K562 (cell line): ENCODE data around the gene CIAPIN1. TPM values are rescaled to one million over a fixed set of nuclear protein-coding genes. Genes with fewer than 3 reads are reported as not detected.

Experiments used
- ATAC-seq: fragments of 200-7000 bp; cut with Tn5 transposase; 3 replicates; pipeline ENCODE4 v1.9.1; 2020; ENCODE audit warnings: moderate library complexity
- BruUV-seq: library from RNA; stranded (reverse); fragments of 400-500 nt; replicated peaks from 2 replicates; lab custom pipeline; 2021; lab: Mats Ljungman, UMichigan
- CTCF ChIA-PET: fragments of 300-600 bp; formaldehyde crosslinking; extraction: SDS; loops from one replicate; lab custom pipeline; 2021; ENCODE audit warnings: low intra/inter-chr PET ratio; lab: Yijun Ruan, JAX
- POLR2A ChIA-PET: fragments of 300-600, 350-650 bp; sonication (Branson Sonifier 250); formaldehyde crosslinking; extraction: SDS; loops from one replicate; lab custom pipeline; 2021; ENCODE audit warnings: antibody characterized with exemption, inconsistent platforms; lab: Yijun Ruan, JAX
- DNase-seq, 4 experiments: peaks; one replicate each; pipeline versions ENCODE4 v3.0.0 to v3.0.0-alpha.2; 2011 to 2018; ENCODE audit warnings: low spot score in 3 of 4, mixed read lengths in 3 of 4; ENCODE audit errors: extremely low read depth in 1 of 4
- FAIRE-seq: peaks from 2 replicates; lab custom pipeline; 2011; peaks lifted over from hg19 to GRCh38; lab: Jason Lieb, UNC
- H2AFZ ChIP-seq: 2 replicates; pipeline ENCODE4 v1.6.0; 2011; ENCODE audit warnings: low read depth, low read length, control low read depth, inconsistent platforms
- H3K27ac ChIP-seq: fragments of 200-600 bp; 3 replicates; pipeline ENCODE4 v1.8.0; 2011; ENCODE audit warnings: low read depth, mild to moderate bottlenecking, control low read depth, inconsistent platforms, low read length, moderate library complexity, mixed read lengths; ENCODE audit errors: extremely low read depth
- H3K27me3 ChIP-seq, 2 experiments: fragments of 300-600 bp in 1 of 2; 2 replicates in 1 of 2; 3 replicates in 1 of 2; pipeline versions ENCODE4 v1.6.0 to v1.8.0; 2011; ENCODE audit warnings: inconsistent platforms in 2 of 2, low read length in 2 of 2, mild to moderate bottlenecking in 1 of 2, mixed read lengths in 1 of 2, moderate library complexity in 1 of 2; ENCODE audit not compliant: control insufficient read depth in 2 of 2, insufficient read depth in 2 of 2
- H3K36me3 ChIP-seq: fragments of 300-600 bp; 3 replicates; pipeline ENCODE4 v1.8.0; 2011; ENCODE audit warnings: mild to moderate bottlenecking, low read length, inconsistent platforms; ENCODE audit not compliant: control insufficient read depth, insufficient read depth
- H3K4me1 ChIP-seq, 2 experiments: fragments of 200-600 bp in 1 of 2; replicated peaks in 1 of 2; 2 replicates in 1 of 2; 3 replicates in 1 of 2; pipeline versions ENCODE4 v1.5.1 to v1.8.0; 2011; ENCODE audit warnings: inconsistent platforms in 2 of 2, low read length in 2 of 2, mild to moderate bottlenecking in 1 of 2, mixed read lengths in 1 of 2, moderate library complexity in 1 of 2; ENCODE audit not compliant: control insufficient read depth in 2 of 2, insufficient read depth in 2 of 2
- H3K4me2 ChIP-seq: 2 replicates; pipeline ENCODE4 v1.6.1; 2011; ENCODE audit warnings: low read length, control low read depth, inconsistent platforms, mixed read lengths; ENCODE audit not compliant: insufficient read depth
- H3K4me3 ChIP-seq: fragments of 200-600 bp; sonication (generic), shearing (Covaris generic); 2 replicates; pipeline ENCODE4 v1.5.1; 2016; ENCODE audit warnings: control low read depth, inconsistent platforms
- H3K79me2 ChIP-seq: fragments of 200-600 bp; 3 replicates; pipeline ENCODE4 v1.8.0; 2011; ENCODE audit warnings: low read length, inconsistent platforms; ENCODE audit not compliant: control insufficient read depth, insufficient read depth
- H3K9ac ChIP-seq, 2 experiments: 2 replicates each; pipeline versions ENCODE4 v1.6.0 to v1.6.1; 2011; ENCODE audit warnings: low read depth in 2 of 2, low read length in 2 of 2, control low read depth in 1 of 2, inconsistent platforms in 1 of 2, mild to moderate bottlenecking in 1 of 2, mixed read lengths in 1 of 2; ENCODE audit not compliant: insufficient read depth in 1 of 2
- H3K9me1 ChIP-seq: one replicate; pipeline ENCODE4 v1.6.0; 2011; ENCODE audit warnings: inconsistent platforms, mild to moderate bottlenecking, low read length, moderate library complexity; ENCODE audit not compliant: control insufficient read depth, insufficient read depth
- H3K9me3 ChIP-seq: replicated peaks from 2 replicates; pipeline ENCODE4 v1.5.1; 2011; ENCODE audit warnings: low read depth, low read length, inconsistent platforms; ENCODE audit not compliant: control insufficient read depth, insufficient read depth
- H4K20me1 ChIP-seq: replicated peaks from 2 replicates; pipeline ENCODE4 v1.6.1; 2011; ENCODE audit warnings: low read length, inconsistent platforms, mixed read lengths; ENCODE audit not compliant: control insufficient read depth, insufficient read depth
- ARHGAP35 ChIP-seq: fragments of 450-650 bp; IDR thresholded peaks from 2 replicates; pipeline ENCODE4 v1.6.1; 2018; ENCODE audit not compliant: partially characterized antibody
- CBFA2T2 ChIP-seq: fragments of 450-650 bp; conservative IDR thresholded peaks from 2 replicates; pipeline ENCODE4 v1.6.1; 2017; ENCODE audit warnings: mild to moderate bottlenecking
- POLR2A ChIP-seq: fragments of 450-650 bp; conservative IDR thresholded peaks from 2 replicates; pipeline ENCODE4 v1.6.1; 2016
- ZNF347 ChIP-seq: fragments of 450-650 bp; formaldehyde crosslinking; IDR thresholded peaks from 2 replicates; pipeline ENCODE4 v1.4.0; 2020; ENCODE audit warnings: low read depth, mild to moderate bottlenecking, moderate library complexity
- ZNF551 ChIP-seq: fragments of 250-450 bp; sonication (Bioruptor Pico); IDR thresholded peaks from 2 replicates; pipeline ENCODE4 v1.5.0; 2021; ENCODE audit warnings: mild to moderate bottlenecking, moderate library complexity
- ZNF561 ChIP-seq: fragments of 450-650 bp; formaldehyde crosslinking; conservative IDR thresholded peaks from 2 replicates; pipeline ENCODE4 v1.4.0; 2020; ENCODE audit warnings: mild to moderate bottlenecking, moderate library complexity
- WGBS: fragments of 100-300 bp; shearing (Covaris generic); methylation state at CpG from one replicate; pipeline ENCODE4 v1.1.6; 2016; ENCODE audit warnings: low coverage, mixed read lengths; ENCODE audit not compliant: insufficient coverage; ENCODE audit errors: missing lambda C conversion rate; 5-methylcytosine and 5-hydroxymethylcytosine counted together
- in situ Hi-C: fragments of 300-500 bp; cut with MboI; formaldehyde crosslinking; loops from 4 replicates; pipeline ENCODE4 v1.15.0; 2018; ENCODE audit warnings: inconsistent platforms, mixed read lengths
- intact Hi-C: fragments of 100-400 bp; cut with micrococcal nuclease; formaldehyde crosslinking; loops from 2 replicates; pipeline ENCODE4 v1.14.2; 2022
- polyA plus RNA-seq, 8 experiments: library from polyadenylated mRNA; depleted of rRNA in 4 of 8; stranded (reverse) in 5 of 8; unstranded in 3 of 8; fragments of >200 nt; fragmentation: Nextera tagmentation in 2 of 8; fragmentation: Illumina TruSeq in 1 of 8; extraction: Ambion mirVana in 2 of 8; extraction: Trizol in 1 of 8; gene quantifications; 2 replicates each; pipeline versions ENCODE4 v1.2.1 to v1.2.3, GENCODE V29; 2011 to 2014; ENCODE audit warnings: inconsistent platforms in 1 of 8, missing spikeins in 1 of 8
- total RNA-seq, 7 experiments: library from RNA; depleted of rRNA in 6 of 7; stranded (reverse); fragments of >200 nt in 6 of 7; fragmentation: Illumina TruSeq in 2 of 7; extraction: Trizol in 2 of 7; gene quantifications; 2 replicates each; pipeline versions ENCODE4 v1.2.1 to v1.2.3, GENCODE V29; 2011 to 2021; ENCODE audit warnings: low replicate concordance in 1 of 7
- TF ChIP-seq, protein P1 (sequence below): fragments of 450-650 bp; IDR thresholded peaks from 2 replicates; pipeline ENCODE4 v1.6.1; 2016; ENCODE audit warnings: missing biosample characterization, missing genetic modification characterization
- TF ChIP-seq, protein P2 (sequence below): fragments of 200-600 bp; sonication (generic); IDR thresholded peaks from one replicate; pipeline ENCODE4 v1.6.1; 2012; ENCODE audit warnings: mild to moderate bottlenecking, low read depth, low read length, inconsistent platforms
- TF ChIP-seq, protein P3 (sequence below): fragments of 200-400 bp; formaldehyde crosslinking; IDR thresholded peaks from 2 replicates; pipeline ENCODE4 v1.6.1; 2017; ENCODE audit warnings: mild to moderate bottlenecking, low read depth, low read length, moderate library complexity

The CIAPIN1 gene
- total and polyA plus RNA-seq, 9 of the 15 experiments (the other 6 are each of a cell fraction or from before 2014, with no cell fraction given) = 71.8 to 263 (median 95.7) TPM

DNA sequence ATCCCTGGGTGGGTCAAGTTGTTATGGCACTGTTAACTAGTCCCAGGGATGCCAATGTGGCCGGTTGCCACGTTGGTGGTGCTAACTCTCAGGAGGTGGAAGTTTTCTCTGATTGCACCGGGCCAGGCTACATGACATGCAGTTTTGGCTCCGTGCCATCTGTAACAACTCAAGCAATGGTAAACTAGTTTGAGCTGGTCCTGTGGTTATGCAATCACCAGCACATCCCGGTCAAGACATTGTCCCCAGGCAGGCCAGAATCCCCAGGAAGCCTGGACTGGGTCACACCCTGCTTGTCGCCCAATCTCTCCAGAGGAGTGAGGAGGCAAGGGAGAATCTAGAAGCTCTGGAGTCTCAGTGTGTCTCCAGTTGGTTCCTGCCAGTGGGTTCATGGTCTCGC, 52.7 kb downstream of the CIAPIN1 start:
- no peak for DNase-seq
- Histone ChIP-seq H3K27me3 (peaks cover 0 to 25% of the 10 kb centered on the region in 2 experiments; a peak in 3 of 5 replicates), H3K9me3 (no peaks in the 10 kb centered on the region; the same call in 1 of the 2 replicates), H3K36me3 (no peaks in the 10 kb centered on the region), H4K20me1 (no peaks in the 10 kb centered on the region), H3K27ac (no peak overlapping the region), H3K9ac (no peak overlapping the region), H3K4me2 (no peak overlapping the region), H3K4me1 (no peaks in the 10 kb centered on the region; a peak in 1 of 5 replicates), H3K9me1 (no peaks in the 10 kb centered on the region), H3K79me2 (no peaks in the 10 kb centered on the region), H3K4me3 (no peak overlapping the region), H2AFZ (no peak overlapping the region)
- in situ Hi-C loops = no loop called here
- WGBS = 9% methylated on average over 7 of the region's 7 CpGs
- POLR2A ChIA-PET = interaction anchor here (0.9 kb wide), 1 partner anchor 13 kb away, joined by 3 read pairs; no protein-coding TSS in a partner anchor
- no TSS peak for BruUV-seq
- ATAC-seq = no peak
- FAIRE-seq = no peak
- intact Hi-C loops = no loop called here
- CTCF ChIA-PET = no interaction called here
- TF ChIP-seq, protein P1, sequence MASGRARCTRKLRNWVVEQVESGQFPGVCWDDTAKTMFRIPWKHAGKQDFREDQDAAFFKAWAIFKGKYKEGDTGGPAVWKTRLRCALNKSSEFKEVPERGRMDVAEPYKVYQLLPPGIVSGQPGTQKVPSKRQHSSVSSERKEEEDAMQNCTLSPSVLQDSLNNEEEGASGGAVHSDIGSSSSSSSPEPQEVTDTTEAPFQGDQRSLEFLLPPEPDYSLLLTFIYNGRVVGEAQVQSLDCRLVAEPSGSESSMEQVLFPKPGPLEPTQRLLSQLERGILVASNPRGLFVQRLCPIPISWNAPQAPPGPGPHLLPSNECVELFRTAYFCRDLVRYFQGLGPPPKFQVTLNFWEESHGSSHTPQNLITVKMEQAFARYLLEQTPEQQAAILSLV (tag) = no peak
- TF ChIP-seq CBFA2T2 (no peak), ARHGAP35 (no peak), ZNF561 (CRISPR knock-in tag) (no peak), ZNF551 (no peak), POLR2A (no peak), ZNF347 (CRISPR knock-in tag) (no peak)
- TF ChIP-seq, protein P2, sequence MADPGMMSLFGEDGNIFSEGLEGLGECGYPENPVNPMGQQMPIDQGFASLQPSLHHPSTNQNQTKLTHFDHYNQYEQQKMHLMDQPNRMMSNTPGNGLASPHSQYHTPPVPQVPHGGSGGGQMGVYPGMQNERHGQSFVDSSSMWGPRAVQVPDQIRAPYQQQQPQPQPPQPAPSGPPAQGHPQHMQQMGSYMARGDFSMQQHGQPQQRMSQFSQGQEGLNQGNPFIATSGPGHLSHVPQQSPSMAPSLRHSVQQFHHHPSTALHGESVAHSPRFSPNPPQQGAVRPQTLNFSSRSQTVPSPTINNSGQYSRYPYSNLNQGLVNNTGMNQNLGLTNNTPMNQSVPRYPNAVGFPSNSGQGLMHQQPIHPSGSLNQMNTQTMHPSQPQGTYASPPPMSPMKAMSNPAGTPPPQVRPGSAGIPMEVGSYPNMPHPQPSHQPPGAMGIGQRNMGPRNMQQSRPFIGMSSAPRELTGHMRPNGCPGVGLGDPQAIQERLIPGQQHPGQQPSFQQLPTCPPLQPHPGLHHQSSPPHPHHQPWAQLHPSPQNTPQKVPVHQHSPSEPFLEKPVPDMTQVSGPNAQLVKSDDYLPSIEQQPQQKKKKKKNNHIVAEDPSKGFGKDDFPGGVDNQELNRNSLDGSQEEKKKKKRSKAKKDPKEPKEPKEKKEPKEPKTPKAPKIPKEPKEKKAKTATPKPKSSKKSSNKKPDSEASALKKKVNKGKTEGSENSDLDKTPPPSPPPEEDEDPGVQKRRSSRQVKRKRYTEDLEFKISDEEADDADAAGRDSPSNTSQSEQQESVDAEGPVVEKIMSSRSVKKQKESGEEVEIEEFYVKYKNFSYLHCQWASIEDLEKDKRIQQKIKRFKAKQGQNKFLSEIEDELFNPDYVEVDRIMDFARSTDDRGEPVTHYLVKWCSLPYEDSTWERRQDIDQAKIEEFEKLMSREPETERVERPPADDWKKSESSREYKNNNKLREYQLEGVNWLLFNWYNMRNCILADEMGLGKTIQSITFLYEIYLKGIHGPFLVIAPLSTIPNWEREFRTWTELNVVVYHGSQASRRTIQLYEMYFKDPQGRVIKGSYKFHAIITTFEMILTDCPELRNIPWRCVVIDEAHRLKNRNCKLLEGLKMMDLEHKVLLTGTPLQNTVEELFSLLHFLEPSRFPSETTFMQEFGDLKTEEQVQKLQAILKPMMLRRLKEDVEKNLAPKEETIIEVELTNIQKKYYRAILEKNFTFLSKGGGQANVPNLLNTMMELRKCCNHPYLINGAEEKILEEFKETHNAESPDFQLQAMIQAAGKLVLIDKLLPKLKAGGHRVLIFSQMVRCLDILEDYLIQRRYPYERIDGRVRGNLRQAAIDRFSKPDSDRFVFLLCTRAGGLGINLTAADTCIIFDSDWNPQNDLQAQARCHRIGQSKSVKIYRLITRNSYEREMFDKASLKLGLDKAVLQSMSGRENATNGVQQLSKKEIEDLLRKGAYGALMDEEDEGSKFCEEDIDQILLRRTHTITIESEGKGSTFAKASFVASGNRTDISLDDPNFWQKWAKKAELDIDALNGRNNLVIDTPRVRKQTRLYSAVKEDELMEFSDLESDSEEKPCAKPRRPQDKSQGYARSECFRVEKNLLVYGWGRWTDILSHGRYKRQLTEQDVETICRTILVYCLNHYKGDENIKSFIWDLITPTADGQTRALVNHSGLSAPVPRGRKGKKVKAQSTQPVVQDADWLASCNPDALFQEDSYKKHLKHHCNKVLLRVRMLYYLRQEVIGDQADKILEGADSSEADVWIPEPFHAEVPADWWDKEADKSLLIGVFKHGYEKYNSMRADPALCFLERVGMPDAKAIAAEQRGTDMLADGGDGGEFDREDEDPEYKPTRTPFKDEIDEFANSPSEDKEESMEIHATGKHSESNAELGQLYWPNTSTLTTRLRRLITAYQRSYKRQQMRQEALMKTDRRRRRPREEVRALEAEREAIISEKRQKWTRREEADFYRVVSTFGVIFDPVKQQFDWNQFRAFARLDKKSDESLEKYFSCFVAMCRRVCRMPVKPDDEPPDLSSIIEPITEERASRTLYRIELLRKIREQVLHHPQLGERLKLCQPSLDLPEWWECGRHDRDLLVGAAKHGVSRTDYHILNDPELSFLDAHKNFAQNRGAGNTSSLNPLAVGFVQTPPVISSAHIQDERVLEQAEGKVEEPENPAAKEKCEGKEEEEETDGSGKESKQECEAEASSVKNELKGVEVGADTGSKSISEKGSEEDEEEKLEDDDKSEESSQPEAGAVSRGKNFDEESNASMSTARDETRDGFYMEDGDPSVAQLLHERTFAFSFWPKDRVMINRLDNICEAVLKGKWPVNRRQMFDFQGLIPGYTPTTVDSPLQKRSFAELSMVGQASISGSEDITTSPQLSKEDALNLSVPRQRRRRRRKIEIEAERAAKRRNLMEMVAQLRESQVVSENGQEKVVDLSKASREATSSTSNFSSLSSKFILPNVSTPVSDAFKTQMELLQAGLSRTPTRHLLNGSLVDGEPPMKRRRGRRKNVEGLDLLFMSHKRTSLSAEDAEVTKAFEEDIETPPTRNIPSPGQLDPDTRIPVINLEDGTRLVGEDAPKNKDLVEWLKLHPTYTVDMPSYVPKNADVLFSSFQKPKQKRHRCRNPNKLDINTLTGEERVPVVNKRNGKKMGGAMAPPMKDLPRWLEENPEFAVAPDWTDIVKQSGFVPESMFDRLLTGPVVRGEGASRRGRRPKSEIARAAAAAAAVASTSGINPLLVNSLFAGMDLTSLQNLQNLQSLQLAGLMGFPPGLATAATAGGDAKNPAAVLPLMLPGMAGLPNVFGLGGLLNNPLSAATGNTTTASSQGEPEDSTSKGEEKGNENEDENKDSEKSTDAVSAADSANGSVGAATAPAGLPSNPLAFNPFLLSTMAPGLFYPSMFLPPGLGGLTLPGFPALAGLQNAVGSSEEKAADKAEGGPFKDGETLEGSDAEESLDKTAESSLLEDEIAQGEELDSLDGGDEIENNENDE = no peak
- TF ChIP-seq, protein P3, sequence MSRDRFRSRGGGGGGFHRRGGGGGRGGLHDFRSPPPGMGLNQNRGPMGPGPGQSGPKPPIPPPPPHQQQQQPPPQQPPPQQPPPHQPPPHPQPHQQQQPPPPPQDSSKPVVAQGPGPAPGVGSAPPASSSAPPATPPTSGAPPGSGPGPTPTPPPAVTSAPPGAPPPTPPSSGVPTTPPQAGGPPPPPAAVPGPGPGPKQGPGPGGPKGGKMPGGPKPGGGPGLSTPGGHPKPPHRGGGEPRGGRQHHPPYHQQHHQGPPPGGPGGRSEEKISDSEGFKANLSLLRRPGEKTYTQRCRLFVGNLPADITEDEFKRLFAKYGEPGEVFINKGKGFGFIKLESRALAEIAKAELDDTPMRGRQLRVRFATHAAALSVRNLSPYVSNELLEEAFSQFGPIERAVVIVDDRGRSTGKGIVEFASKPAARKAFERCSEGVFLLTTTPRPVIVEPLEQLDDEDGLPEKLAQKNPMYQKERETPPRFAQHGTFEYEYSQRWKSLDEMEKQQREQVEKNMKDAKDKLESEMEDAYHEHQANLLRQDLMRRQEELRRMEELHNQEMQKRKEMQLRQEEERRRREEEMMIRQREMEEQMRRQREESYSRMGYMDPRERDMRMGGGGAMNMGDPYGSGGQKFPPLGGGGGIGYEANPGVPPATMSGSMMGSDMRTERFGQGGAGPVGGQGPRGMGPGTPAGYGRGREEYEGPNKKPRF = no peak
